GM20431 (cell line): Measurements from ENCODE around the gene SLC6A8.
"Not testable (repeated sequence)": the region's sequence is repeated elsewhere in the genome, so short reads cannot be mapped to it uniquely, and the experiment has no call there.

Source experiments
- in situ Hi-C: fragments of 300-500 bp; cut with MseI, MboI; formaldehyde crosslinking; loops from one replicate; pipeline ENCODE4 v1.15.0; 2020; ENCODE audit warnings: low sequenced_read_pairs; ENCODE audit not compliant: unreplicated experiment

The SLC6A8 gene

DNA sequence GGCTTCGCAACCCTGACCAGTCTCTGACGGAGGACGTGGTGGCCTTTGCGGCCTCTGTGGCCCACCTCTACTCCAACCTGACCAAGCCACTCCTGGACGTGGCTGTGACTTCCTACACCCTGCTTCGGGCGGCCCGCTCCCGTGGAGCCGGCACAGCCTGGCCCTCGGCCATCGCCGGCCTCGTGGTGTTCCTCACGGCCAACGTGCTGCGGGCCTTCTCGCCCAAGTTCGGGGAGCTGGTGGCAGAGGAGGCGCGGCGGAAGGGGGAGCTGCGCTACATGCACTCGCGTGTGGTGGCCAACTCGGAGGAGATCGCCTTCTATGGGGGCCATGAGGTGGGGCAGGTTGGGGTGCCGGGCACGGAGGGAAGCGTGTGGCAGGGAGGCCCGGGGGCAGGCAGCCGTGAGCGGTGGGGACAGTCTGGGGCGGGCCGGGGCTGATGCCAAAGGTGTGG is 38.1 kb downstream of the SLC6A8 start:
- in situ Hi-C loops, result no loop called here

DNA sequence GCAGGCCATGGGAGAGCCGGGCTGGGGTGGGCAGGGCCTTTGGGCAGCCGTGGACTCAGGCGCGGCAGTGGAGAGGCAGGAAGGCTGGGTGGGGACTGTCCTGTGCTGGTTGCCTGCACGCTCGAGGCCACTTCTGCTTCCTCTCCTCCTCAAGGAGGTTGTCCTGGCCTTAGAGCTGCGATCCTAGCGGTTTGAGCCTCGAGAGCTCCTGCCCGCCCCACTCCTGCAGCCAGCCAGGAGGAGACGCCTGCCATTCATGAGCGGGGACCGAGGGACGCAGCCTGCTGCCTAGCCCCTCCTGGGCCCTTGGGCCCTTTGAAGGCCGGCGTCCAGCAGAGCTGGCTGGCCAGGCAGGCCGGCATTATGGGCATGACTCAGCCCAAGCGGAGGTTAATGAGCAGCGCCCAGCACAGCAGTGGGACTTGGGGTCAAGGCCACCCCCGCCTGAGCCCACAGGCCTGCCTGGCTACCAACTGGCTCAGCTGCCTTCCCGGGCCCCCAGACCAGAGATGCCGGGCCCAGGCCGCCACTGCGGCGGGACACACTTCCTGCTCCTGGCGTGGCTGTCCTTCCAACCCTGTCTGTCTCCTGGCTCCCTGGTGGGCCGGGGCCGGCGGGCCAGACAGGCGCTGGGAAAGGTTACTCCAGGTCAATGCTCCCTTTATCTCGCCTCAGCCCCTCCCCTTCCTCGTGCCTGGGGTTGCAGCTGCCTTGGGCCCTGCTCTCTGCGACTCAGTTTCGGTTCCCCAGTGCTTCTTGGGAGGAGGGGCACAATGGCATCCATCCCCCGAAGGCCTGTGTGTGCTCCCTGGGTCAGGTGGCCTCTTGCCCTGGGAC is 38.8 kb downstream of the SLC6A8 start:
- in situ Hi-C loops, result no loop called here

DNA sequence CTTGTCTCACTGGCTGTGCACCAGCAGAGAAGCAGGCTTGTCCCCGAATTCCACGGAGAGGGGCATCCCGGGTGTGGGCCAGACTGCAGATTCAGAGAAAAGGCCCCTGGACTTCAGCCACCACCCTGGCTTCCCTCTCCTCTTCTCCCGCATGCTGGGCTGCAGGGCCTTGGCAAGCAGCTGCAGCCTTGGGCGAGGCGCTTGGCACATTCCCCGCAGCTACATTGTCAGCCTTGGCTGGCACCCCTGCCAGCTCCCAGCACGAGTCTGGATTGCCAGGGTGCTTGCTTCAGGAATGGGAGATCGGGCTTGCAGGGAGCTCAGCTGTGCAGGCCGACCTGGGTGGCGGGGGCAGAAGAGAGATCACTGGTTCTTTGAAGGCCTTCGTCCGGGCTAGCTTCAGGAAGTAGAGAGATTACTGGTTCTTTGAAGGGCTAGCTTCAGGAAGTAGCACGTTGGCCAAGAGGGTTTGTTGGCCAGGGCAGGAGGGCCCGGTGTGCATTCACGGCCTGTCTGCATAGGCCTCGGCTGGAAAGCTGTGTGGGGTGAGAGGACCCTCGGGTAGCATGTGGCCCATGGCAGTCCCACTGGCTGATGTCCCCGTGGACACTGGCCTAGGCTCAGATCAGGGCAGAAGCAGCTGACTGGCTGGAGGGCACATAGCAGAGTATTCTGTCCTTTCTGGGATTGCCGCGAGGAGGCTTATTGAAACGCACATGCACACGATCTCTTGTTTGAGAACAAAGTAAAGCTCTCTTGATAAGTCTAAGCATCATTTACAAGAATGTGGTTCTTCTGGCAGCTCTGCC is 39.6 kb downstream of the SLC6A8 start:
- in situ Hi-C loops, result no loop called here

DNA sequence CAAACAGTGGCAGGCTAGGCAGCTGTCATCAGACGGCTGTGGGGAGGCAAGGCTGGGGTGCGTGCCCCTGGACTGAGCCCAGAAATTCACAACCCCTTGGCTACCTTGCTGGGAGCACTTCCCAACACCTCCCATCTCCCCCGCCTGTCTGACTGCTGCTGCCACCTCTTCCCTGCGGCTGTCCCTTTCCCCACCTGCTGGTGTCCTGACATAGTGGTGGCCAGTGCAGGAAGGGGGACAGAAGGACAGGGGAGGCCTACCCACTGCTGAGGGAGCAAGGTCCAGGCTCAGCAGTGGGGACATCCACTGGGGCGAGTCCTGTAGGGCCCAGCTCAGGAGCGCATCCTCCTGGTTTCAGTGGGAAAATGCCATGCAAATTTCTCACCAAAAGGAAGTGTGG is 40.4 kb downstream of the SLC6A8 start:
- in situ Hi-C loops, result no loop called here

DNA sequence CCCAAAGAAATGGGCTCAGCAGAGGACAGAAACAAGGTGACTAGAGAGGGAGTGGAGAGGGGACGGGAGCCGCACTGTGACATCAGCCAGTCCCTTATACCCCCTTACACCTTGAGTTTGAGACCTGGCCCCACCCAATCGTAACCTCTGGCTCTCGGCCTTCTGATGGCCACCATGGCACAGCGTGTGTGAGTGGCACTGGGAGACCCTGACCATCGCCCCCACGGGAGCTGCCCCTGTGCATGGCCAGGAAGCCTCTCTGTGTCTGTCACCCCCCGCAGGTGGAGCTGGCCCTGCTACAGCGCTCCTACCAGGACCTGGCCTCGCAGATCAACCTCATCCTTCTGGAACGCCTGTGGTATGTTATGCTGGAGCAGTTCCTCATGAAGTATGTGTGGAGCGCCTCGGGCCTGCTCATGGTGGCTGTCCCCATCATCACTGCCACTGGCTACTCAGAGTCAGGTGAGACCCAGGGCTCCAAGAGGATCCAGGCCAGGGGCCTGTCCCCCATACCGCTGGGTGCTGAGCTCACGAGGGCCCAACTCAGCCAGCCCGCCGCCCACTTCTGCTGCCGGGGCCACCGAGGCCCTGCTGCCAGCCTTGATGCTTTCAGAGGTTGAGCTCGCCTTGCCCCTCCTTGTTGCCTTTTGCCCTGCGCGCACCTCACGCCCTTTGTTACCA is 41.4 kb downstream of the SLC6A8 start:
- in situ Hi-C loops, result no loop called here

DNA sequence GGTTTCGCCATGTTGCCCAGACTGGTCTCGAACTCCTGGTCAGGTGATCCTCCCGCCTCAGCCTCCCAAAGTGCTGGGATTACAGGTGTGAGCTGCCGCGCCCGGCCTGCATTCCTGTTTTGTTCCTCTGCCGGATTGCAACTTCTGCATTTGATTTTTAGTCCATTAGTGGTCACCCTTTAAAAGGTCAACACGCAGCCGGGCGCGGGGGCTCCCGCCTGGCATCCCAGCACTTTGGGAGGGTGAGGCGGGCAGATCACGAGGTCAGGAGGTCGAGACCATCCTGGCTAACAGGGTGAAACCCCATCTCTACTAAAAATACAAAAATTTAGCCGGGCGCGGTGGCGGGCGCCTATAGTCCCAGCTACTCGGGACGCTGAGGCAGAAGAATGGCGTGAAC is 42.4 kb downstream of the SLC6A8 start:
- in situ Hi-C loops, result not testable (repeated sequence)

DNA sequence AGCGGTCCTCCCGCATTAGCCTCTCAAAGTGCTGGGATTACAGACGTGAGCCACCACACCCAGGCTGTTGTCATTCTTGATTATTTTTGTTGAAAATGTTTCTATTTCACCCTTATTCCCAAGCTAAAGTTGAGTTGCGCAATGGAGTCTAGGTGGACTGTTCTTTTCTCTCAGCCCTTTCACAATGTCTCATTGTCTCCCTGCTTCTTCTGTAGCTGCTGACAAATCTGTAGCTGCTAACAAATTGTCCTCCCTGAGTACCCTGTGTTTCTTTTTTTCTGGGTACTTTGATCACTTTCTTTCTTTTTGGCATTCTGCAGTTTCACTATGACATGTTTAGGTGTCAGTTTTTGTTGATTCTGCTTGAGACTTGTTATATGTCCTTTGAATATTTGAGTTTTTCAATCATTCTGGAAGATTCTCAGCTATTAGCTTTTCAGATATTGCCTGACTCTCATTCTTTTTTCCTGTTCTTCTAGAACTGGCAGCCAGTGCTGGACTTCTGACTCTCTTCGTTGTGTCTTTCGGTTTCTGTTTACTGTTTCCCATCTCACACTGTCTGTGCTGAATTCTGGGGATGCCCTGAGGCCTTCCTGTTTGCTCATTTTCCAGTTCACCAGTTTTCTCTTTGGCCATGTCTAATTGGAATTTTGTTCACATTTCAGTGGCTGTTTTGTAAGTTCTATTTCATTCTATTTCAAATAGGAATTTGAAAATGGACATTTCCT is 43.6 kb downstream of the SLC6A8 start:
- in situ Hi-C loops, result no loop called here

DNA sequence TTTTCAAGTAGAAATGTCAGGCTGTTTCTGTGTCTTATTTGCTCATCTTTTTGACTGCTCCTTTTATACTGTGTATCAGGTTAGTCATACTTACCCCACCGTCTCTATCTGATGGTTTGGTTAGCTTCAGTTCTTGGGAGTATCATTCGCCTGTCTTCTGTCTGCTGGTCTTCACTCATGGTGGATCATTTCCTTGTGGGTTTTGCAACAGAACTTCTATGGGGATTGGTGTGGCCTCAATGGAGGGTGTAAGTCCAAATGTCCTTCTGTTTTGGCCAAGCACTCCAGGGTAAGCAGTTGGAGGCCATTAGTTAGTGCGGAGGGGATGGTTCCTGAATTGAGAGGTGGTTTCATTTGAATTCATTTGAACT is 44.1 kb downstream of the SLC6A8 start:
- in situ Hi-C loops, result no loop called here

DNA sequence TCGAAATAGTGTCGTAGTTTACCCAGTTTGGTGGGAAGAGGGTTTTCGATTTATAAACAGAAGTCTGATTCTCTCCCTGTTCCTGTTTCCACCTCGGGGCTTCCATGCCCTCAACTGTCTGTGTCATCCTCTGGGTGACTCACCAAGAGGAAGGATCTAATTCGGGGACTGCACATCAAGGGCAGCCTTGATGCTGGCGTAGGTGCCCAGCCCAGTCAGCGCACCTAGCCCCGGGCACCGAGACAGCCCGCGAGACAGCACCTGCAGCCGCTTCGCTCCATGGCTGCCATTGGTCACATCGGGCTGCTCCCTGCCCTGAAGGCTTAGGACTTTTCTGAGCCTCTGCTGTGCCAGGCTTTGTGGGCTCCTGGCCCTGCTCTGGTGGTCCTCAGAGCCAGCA is 44.7 kb downstream of the SLC6A8 start:
- in situ Hi-C loops, result no loop called here

DNA sequence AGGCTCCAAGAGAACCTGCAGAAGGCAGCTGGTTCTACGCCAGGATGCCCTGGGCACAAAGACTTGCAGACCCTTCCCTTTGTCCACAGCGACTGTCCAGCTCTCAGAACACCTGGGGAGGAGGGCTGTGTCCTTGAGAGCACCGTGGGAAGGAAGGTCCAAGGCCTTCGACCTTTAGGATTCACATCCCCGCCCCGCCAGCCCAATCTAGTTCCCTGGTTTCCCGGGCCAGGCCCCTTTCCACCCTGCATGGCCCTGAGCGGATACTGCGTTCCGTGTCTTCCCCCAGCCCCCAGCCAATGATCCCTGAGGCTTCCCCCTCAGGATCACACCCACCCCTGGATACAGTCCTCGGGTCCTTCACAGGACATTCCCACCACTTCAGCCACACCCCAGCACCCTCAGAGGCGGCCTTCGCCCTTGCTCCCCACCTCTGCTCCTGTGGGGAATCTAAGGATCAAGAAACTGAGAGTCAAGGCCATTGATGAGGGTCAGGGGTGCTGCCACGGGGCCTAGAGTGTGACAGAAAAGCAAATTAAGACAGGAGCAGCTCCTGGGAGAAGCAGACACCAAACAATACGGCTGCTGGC is 46.0 kb downstream of the SLC6A8 start:
- in situ Hi-C loops, result no loop called here

DNA sequence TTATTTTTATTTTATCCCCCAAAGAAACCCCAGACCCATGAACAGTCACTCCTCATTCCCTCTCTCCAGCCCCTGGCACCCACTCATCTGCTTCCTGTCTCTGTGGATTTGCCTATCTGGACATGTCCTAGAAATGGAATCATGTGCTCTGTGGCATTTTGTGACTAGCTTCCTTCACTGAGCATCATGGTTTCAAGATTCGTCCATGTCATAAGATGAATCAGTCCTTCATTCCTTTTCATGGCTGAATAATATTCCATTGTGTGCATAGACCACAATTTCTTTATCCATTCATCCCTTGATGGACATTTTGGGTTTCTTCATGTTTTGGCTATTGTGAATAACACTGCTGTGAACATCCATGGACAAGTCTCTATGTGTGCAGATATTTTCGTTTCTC is 47.1 kb downstream of the SLC6A8 start:
- in situ Hi-C loops, result no loop called here

DNA sequence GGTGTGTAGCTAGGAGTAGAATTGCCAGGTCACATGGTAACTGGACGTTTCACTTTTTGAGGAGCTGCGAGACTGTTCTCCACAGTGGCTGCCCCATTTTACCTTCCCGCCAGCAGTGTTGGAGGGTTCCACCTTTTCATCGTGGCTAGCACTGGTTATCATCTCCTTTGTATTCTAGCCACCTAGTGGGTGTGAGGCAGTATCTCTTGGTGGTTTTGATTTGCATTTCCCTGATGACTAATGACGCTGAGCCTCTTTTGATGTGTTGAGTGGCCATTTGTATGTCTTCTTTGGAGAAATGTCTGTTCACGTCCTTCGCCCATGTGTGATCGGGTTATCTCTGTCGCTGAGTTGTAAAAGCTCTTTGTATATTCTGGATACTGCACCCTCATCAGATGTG is 47.5 kb downstream of the SLC6A8 start:
- in situ Hi-C loops, result no loop called here

DNA sequence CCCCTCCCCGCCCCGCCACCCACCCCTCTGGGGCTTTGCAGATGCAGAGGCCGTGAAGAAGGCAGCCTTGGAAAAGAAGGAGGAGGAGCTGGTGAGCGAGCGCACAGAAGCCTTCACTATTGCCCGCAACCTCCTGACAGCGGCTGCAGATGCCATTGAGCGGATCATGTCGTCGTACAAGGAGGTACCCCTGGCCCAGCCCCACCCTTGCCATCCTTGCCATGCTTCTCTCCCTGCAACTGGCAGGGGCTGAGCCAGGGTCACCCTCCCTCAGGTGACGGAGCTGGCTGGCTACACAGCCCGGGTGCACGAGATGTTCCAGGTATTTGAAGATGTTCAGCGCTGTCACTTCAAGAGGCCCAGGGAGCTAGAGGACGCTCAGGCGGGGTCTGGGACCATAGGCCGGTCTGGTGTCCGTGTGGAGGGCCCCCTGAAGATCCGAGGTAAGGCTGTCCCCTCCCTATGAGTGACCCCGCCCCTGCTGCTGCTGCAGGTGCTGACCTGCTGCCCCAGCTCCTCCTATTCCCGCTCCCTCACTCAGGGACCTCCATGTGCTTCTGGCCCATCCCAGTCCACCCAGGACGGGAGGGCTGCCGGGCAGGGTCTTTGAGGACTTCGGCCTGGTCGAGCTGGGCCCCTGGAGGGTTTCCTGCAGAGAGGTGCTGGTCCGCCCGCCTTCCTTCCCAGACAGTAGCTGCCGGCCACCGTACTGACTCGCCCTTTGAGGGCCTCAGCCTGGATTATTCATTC is 48.5 kb downstream of the SLC6A8 start:
- in situ Hi-C loops, result no loop called here

DNA sequence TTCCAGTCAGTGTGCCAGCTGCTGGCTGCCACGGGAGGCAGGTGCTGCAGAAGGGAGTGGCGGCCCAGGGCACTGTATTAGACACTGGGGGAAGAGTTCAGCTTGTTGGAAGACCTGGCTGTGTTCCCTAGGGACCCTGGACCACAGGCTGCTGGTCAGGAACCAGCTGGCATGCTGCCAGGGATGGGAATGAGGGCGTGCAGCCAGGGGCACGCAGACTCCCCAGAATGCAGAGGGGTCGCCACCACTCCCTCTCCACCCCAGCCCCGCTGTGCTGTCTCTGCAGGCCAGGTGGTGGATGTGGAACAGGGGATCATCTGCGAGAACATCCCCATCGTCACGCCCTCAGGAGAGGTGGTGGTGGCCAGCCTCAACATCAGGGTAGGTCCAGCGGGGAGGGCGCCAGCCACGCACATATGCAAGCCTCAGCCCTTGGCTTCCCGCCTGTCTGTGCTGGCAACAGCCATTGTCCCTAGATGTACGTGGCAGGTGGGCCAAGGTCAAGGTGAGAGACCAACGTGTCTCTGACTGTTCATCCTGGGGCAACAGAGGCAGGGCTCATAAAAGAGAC is 49.2 kb downstream of the SLC6A8 start:
- in situ Hi-C loops, result no loop called here

DNA sequence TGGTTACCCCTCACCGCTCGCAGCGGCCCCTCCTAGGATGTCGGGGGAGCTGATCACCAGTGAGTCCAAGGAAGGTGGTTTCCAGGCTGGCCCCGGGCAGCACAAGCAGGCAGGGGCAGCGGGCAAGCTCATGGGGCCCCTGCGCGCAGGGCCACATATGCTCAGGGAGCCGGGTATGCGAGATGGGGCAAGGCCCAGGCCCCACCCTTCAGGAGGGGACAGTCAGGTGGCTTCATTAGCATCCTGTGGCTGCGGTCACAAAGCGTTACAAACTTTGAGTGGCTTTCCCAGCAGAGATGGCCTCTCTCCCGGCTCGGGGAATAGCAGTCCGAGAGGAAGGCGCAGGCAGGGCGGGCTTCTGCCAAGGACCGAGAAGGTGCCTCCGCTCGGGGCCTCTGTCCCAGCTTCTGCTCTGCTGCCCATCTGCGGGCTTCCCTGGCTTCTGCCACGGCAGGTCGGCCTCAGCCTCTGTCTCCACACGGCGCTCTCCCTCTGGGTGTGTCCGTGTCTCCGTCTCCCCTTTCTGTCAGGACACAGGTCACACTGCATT is 50.4 kb downstream of the SLC6A8 start:
- in situ Hi-C loops, result no loop called here

DNA sequence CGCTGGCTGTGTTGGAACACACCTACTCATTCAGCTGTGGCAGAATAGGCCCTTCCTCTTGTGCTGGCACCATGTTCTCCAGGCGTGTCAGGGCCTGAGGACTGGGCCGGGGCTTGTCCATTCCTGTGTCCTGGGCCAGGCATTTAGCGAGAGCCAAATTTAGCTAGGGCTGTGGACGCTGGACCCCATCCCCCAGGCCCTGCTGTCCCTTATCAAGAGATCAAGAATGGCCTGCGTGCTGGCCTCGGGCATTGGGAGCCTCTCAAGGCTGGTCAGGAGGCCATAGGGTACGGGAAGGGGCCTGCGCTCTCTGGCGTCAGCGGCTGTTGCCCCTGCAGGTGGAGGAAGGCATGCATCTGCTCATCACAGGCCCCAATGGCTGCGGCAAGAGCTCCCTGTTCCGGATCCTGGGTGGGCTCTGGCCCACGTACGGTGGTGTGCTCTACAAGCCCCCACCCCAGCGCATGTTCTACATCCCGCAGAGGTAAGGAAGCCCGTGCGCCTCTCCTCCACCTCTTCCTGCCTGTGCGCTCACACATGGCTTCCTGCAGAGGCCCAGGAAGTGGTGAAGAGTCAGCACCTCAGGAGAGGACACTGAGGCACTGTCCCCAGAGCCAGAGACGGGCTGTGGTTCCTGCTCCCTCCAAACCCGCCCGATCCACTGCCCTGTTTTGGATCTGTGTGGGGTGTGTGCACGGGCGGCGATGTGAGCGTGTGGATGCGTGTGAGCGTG is 52.2 kb downstream of the SLC6A8 start:
- in situ Hi-C loops, result no loop called here

DNA sequence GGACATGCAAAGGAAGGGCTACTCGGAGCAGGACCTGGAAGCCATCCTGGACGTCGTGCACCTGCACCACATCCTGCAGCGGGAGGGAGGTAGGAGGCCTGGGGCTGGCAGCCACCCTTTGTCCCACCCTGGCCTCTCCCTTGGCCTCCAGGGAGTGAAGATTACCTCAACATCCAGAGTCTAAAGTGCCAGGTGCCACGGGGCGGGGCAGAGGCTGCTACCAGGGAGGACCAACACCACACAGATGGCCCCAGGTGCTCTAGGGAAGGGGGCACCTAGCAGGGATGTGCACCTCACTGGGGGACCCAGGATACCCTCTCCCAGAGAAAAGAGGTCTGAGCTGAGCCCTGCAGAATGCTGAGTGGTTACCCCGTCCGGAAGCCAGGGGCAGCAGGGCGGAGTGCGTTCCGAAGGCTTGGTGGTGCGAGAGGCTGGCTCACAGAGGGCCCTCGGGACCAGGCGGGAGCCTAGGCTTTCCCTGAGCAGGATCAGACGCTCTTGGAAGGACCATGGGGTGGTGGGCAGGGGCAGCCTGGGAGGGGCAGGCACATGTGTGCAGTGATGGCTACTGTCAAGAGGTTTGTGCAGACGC is 53.0 kb downstream of the SLC6A8 start:
- in situ Hi-C loops, result no loop called here

DNA sequence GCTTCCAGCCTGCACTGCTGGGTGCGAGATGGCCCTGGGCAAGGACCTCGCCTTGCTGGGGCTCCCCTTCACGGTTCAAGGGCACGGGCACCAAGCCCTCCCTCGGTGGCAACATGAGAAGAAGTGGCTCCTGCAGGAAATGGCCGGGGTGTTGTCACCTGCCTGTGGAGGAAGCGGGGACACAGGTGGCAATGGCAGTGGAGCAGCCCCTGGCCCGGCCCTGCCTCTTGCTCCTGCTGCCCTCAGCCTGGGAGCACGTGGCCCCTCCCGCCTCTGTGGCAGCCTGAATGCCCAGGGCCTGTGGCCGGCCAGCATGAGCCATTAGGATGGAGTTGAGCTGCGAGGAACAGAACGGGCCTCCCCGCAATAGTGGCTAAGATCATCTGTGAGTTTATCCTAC is 53.7 kb downstream of the SLC6A8 start:
- in situ Hi-C loops, result no loop called here
